HG03175 (cell line): ENCODE data around the gene SND1.

ENCODE experiments used
- ATAC-seq: cut with Tn5 transposase; IDR thresholded peaks from one replicate; pipeline ENCODE4 v1.9.1; 2021; ENCODE audit warnings: mild to moderate bottlenecking, moderate library complexity; ENCODE audit not compliant: unreplicated experiment

SND1 gene

GRCh38 chr7:127885843-127886242 lies 233.8 kb downstream of the SND1 start:
- no peak for ATAC-seq

- no peak for ATAC-seq
Observed at GRCh38 chr7:127886248-127886647, 234.3 kb downstream of the SND1 start.

GRCh38 chr7:127887096-127887495 lies 235.1 kb downstream of the SND1 start:
- no peak for ATAC-seq

GRCh38 chr7:127887631-127888030 lies 235.6 kb downstream of the SND1 start:
- no peak for ATAC-seq

GRCh38 chr7:127888411-127888810 lies 236.4 kb downstream of the SND1 start:
- no peak for ATAC-seq

- ATAC-seq, result no peak
Observed at GRCh38 chr7:127888825-127889224, 236.8 kb downstream of the SND1 start.

- no peak for ATAC-seq
Observed at GRCh38 chr7:127889677-127890076, 237.7 kb downstream of the SND1 start.

- no peak for ATAC-seq
Observed at GRCh38 chr7:127890726-127891125, 238.7 kb downstream of the SND1 start.

- no peak for ATAC-seq
Observed at GRCh38 chr7:127891144-127891543, 239.2 kb downstream of the SND1 start.

GRCh38 chr7:127891854-127892438 lies 240.0 kb downstream of the SND1 start:
- ATAC-seq, result no peak

- no peak for ATAC-seq
Observed at GRCh38 chr7:127892488-127893314, 240.7 kb downstream of the SND1 start.

GRCh38 chr7:127893547-127893946 lies 241.6 kb downstream of the SND1 start:
- ATAC-seq, result no peak

GRCh38 chr7:127894588-127894987 lies 242.6 kb downstream of the SND1 start:
- ATAC-seq, result no peak

GRCh38 chr7:127895360-127895759 lies 243.4 kb downstream of the SND1 start:
- ATAC-seq, result no peak

- no peak for ATAC-seq
Observed at GRCh38 chr7:127895814-127896280, 243.9 kb downstream of the SND1 start.

- ATAC-seq, result no peak
Observed at GRCh38 chr7:127896659-127897058, 244.7 kb downstream of the SND1 start.

GRCh38 chr7:127897704-127898454 lies 245.9 kb downstream of the SND1 start:
- ATAC-seq, result no peak

GRCh38 chr7:127899411-127899810 lies 247.4 kb downstream of the SND1 start:
- no peak for ATAC-seq

- ATAC-seq, result no peak
Observed at GRCh38 chr7:127900141-127900540, 248.1 kb downstream of the SND1 start.

GRCh38 chr7:127900732-127901685 lies 249.0 kb downstream of the SND1 start:
- ATAC-seq, result no peak
